ENCODE measurements around the gene AP4M1.

Gene AP4M1

DNA sequence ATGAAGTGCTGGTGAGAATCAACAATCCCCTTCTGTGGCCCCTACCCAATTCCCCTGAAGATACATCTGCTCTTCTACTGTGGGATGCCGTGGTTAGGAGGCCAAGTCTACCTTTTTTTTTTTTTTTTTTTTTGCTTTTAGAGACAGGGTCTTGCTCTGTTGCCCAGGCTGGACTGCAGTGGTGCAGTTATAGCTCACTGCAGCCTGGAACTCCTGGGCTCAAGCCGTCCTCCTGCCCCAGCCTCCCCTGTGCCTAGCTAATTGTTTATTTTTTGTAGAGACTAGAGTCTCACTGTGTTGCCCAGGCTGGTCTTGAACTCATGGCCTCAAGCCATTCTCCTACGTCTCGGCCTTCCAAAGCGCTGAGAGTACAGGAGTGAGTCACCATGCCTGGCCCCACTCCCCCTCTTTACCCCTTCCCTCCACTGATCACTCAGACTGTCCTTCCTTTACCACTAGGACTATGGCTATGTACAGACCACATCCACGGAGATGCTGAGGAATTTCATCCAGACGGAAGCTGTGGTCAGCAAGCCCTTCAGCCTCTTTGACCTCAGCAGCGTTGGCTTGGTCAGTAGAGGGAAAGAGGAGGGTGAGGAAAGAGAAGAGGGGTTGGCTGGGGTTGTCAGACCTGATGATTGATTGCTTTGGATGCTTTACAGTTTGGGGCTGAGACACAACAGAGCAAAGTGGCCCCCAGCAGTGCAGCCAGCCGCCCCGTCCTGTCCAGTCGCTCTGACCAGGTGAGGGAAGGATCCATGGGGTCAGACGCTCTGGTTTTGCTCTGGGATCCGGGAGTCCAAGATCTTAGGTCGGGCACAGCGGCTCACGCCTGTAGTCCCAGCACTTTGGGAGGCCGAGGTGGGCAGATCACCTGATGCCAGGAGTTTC, 1.8 kb downstream of the AP4M1 start:
- DNase-seq (ENCODE audit: low read depth): peak; percentile 26
- peak overlapping the region; percentile 86 for H3K4me3 ChIP-seq (ENCODE audit: low read depth, low read length)

- no peak overlapping the region for H3K4me3 ChIP-seq (ENCODE audit: low read depth, low read length)
- DNase-seq (ENCODE audit: low read depth): no peak
These were observed 4.1 kb downstream of the AP4M1 start for GRCh38 chr7:100105534-100105933.

- no peak overlapping the region for H3K4me3 ChIP-seq (ENCODE audit: low read depth, low read length)
- no peak for DNase-seq (ENCODE audit: low read depth)
These were observed 5.2 kb downstream of the AP4M1 start for GRCh38 chr7:100106633-100107032.

DNA sequence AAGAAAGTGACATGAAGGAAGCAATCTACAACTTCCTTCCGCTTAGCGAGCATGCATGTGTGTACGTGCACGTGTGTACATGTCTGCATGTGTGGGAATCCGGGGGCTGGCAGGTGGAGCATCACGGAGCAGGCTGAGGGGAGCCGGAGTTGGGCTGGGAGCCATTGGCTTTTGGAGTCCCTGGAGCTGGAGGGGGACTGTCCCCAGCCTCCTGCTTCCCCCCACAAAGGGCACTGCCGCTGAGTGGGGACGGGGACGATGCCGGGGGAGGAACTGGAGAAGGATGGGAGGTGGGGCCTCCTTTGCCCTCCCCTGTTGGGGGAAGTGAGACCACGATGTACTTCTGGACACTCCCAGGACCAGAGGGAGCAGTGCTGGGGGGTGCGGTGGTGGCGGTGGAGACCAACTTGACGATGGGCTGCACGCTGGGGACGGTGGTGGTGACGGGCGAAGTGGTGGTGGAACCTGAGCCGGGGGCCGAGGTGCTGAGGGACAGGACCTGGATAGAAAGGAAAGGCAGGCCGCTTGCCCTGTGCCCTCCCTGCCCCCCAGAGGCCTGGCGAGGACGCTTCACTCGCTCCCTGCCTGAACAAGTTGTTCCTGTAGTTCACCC, 5.8 kb downstream of the AP4M1 start:
- no peak overlapping the region for H3K4me3 ChIP-seq (ENCODE audit: low read depth, low read length)
- no peak for DNase-seq (ENCODE audit: low read depth)

DNA sequence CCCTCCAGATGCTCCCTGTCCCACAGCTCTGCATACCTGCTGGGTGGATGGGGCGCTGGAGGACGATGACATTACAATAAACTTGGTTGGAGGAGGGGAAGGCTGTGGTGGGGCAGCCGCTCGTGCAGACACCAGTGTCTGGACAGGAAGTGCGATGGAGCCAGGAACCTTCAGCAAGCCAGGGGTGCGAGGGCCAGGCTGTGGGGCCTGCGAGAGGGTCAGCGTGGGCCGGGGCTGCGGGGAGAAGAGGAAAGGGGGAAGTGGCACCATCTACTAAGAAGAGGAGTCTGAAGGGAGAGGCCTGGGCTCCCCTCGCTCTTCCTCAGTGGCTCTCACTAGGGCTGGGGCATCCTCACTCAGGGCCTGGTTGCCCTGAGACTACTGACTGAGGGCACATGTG, 6.4 kb downstream of the AP4M1 start:
- no peak overlapping the region for H3K4me3 ChIP-seq (ENCODE audit: low read depth, low read length)
- DNase-seq (ENCODE audit: low read depth): no peak

DNA sequence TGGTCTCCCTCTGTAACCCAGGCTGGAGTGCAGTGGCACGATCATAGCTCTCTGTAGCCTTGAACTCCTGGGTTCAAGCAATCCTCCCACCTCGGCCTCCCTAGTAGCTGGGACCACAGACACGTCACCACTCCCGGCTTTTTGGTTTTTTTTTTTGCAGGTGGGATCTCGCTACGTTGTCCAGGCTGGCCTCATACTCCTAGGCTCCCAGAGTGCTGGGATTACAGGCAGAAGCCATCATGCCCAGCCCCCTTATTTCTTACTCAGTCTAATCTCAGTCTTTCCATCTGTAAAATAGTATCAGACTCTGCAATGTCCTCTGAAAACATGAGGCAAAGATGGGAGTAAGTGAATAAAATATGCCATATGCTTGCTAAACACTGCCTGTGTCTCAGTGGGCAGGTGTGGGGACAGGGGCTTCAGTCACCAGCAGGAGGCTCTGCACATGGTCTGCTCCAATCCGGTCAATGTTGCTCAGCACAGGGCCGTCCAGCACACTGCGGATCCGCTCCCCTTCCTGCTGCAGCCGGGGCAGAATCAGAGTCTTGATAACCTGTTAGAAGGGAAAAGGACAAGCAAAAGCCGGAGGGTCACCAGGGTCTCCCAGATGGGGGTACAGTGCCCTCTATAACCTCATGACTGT, 8.2 kb downstream of the AP4M1 start:
- DNase-seq (ENCODE audit: low read depth): no peak
- no peak overlapping the region for H3K4me3 ChIP-seq (ENCODE audit: low read depth, low read length)

GRCh38 chr7:100111156-100111555, 9.7 kb downstream of the AP4M1 start:
- DNase-seq (ENCODE audit: low read depth): no peak
- no peak overlapping the region for H3K4me3 ChIP-seq (ENCODE audit: low read depth, low read length)

DNA sequence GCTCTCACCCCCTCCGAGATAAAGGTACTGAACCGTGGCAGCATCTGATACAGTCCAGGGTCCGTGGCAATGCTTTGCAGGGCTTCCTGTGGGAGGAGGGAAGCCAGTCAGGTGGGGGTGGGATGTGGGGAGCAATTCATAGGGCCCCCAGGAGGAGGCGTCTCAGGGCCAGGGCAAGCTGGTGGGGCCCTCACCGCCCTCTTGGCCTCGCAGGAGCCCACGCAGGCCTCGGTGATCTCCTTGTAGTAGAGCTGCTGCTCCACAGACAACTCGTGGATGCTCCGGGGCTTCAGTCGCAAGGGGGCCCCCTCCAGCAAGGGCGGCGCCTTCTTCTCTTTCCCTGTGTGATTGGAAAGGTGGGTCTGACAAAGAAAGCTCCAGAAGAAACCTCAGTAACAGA, 10.5 kb downstream of the AP4M1 start:
- no peak overlapping the region for H3K4me3 ChIP-seq (ENCODE audit: low read depth, low read length)
- DNase-seq (ENCODE audit: low read depth): no peak

DNA sequence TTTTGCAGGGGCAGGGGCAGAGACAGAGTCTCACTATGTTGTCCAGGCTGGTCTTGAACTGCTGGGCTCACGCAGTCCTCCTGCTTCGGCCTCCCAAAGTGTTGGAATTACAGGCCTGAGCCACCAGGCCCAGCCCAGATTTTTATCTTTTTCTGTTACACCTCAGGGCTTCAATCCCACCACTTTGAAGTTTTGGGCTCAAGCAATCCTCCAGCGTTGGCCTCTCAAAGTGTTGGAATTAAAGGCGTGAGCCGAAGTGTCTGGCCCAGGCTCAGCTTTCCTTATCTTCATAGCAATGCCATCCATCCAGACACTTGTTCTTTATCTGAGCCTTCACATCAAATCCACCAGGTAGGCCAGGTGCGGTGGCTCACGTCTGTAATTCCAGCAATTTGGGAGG, 13.6 kb downstream of the AP4M1 start:
- H3K4me3 ChIP-seq (ENCODE audit: low read depth, low read length): no peak overlapping the region
- no peak for DNase-seq (ENCODE audit: low read depth)

GRCh38 chr7:100118388-100119071, 17.1 kb downstream of the AP4M1 start:
- DNase-seq (ENCODE audit: low read depth): no peak
- peak overlapping the region; percentile 96 for H3K4me3 ChIP-seq (ENCODE audit: low read depth, low read length)

GRCh38 chr7:100119072-100119969, 17.9 kb downstream of the AP4M1 start, which contains the start of the genes CNPY4 and TAF6:
Gene CNPY4 (plus strand): TSS chr7:100119634. CDS start chr7:100119745, 111 bp downstream.
Gene TAF6 (minus strand): TSS chr7:100119358. CDS start chr7:100114209, 5,149 bp downstream.
- peak; percentile 78 for DNase-seq (ENCODE audit: low read depth)
- H3K4me3 ChIP-seq (ENCODE audit: low read depth, low read length): peak within 1 kb of the TSS; percentile 96

- DNase-seq (ENCODE audit: low read depth): no peak
- peak overlapping the region; percentile 96 for H3K4me3 ChIP-seq (ENCODE audit: low read depth, low read length)
These were observed 18.7 kb downstream of the AP4M1 start for GRCh38 chr7:100119970-100120732.

DNA sequence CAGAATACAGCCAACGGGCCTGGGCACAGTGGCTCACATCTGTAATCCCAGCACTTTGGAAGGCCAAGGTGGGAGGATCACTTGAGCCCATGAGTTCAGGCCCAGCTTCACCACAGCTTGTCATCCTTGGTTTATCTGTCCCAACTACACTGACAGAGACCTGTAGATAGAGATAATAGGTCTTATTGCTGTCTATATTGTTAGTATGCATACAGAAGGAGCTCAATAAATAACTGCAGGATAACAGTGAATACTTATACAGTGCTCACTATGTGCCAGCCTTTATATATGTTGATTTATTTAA, 19.2 kb downstream of the AP4M1 start:
- no peak for DNase-seq (ENCODE audit: low read depth)
- H3K4me3 ChIP-seq (ENCODE audit: low read depth, low read length): peak overlapping the region; percentile 96

GRCh38 chr7:100122067-100122466, 20.6 kb downstream of the AP4M1 start:
- no peak for DNase-seq (ENCODE audit: low read depth)
- H3K4me3 ChIP-seq (ENCODE audit: low read depth, low read length): no peak overlapping the region

GRCh38 chr7:100122568-100122967, 21.1 kb downstream of the AP4M1 start:
- no peak overlapping the region for H3K4me3 ChIP-seq (ENCODE audit: low read depth, low read length)
- DNase-seq (ENCODE audit: low read depth): no peak

DNA sequence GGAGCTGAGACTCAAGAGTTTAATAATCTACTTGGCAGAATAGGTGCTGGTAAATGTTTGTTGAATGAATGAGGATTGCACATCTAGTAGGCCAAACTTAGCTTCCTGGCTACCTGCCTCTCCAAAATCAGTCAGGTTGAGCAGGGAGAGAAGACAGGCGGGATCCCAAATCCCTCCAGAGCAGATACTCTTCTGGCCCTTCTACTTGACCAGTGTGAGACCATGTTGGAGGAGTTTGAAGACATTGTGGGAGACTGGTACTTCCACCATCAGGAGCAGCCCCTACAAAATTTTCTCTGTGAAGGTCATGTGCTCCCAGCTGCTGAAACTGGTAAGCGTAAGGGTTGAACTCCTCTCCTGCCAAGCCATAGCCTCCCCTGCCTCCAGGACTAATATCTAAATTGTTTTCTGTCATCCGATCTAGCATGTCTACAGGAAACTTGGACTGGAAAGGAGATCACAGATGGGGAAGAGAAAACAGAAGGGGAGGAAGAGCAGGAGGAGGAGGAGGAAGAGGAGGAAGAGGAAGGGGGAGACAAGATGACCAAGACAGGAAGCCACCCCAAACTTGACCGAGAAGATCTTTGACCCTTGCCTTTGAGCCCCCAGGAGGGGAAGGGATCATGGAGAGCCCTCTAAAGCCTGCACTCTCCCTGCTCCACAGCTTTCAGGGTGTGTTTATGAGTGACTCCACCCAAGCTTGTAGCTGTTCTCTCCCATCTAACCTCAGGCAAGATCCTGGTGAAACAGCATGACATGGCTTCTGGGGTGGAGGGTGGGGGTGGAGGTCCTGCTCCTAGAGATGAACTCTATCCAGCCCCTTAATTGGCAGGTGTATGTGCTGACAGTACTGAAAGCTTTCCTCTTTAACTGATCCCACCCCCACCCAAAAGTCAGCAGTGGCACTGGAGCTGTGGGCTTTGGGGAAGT, 23.1 kb downstream of the AP4M1 start:
- H3K4me3 ChIP-seq (ENCODE audit: low read depth, low read length): no peak overlapping the region
- DNase-seq (ENCODE audit: low read depth): no peak

- no peak for DNase-seq (ENCODE audit: low read depth)
- H3K4me3 ChIP-seq (ENCODE audit: low read depth, low read length): peak overlapping the region; percentile 90
These were observed 24.9 kb downstream of the AP4M1 start for GRCh38 chr7:100126239-100126930.

Measured in skeletal muscle cell (primary cell).